Measurements from ENCODE around the gene EDAR.

Gene EDAR

GRCh38 chr2:108947271-108947907, 41.6 kb downstream of the EDAR start:
- Histone ChIP-seq H3K27ac (no peak overlapping the region), H3K4me3 (no peak overlapping the region)
- DNase-seq (ENCODE audit: low spot score): no peak
- no peak for TF ChIP-seq CTCF (IDR thresholded peaks at IDR 0.05)

- DNase-seq (ENCODE audit: low spot score): no peak
- no peak overlapping the region for H3K4me3 ChIP-seq
- H3K27ac ChIP-seq: no peak overlapping the region
- no peak for TF ChIP-seq CTCF (IDR thresholded peaks at IDR 0.05)
These were observed 42.6 kb downstream of the EDAR start for GRCh38 chr2:108946442-108946841.

GRCh38 chr2:108945969-108946368, 43.1 kb downstream of the EDAR start:
- no peak for TF ChIP-seq CTCF (IDR thresholded peaks at IDR 0.05)
- no peak for DNase-seq (ENCODE audit: low spot score)
- Histone ChIP-seq H3K4me3 (no peak overlapping the region), H3K27ac (no peak overlapping the region)

GRCh38 chr2:108944601-108945331, 44.3 kb downstream of the EDAR start:
- Histone ChIP-seq H3K27ac (no peak overlapping the region), H3K4me3 (no peak overlapping the region)
- DNase-seq (ENCODE audit: low spot score): no peak
- TF ChIP-seq CTCF (IDR thresholded peaks at IDR 0.05): no peak

GRCh38 chr2:108943751-108944150, 45.3 kb downstream of the EDAR start:
- H3K27ac ChIP-seq: no peak overlapping the region
- H3K4me3 ChIP-seq: no peak overlapping the region
- no peak for DNase-seq (ENCODE audit: low spot score)
- no peak for TF ChIP-seq CTCF (IDR thresholded peaks at IDR 0.05)

- TF ChIP-seq CTCF (IDR thresholded peaks at IDR 0.05): no peak
- DNase-seq (ENCODE audit: low spot score): no peak
- no peak overlapping the region for H3K27ac ChIP-seq
- no peak overlapping the region for H3K4me3 ChIP-seq
These were observed 46.1 kb downstream of the EDAR start for GRCh38 chr2:108942888-108943287.
